Nephron (organoid): ENCODE data around the gene FOXO1.
A peak's percentile ranks its signal among the peaks of the same experiment; 100 is the strongest.

ENCODE experiments used
- H3K27ac Mint-ChIP-seq, 3 experiments: 2 replicates each; pipeline ENCODE4 v1.8.0; 2020; ENCODE audit warnings: mixed read lengths in 3 of 3, mild to moderate bottlenecking in 2 of 3, moderate library complexity in 1 of 3
- H3K27me3 Mint-ChIP-seq: 2 replicates; pipeline ENCODE4 v1.8.0; 2021; ENCODE audit warnings: low read depth, mild to moderate bottlenecking, moderate library complexity, mixed read lengths
- H3K36me3 Mint-ChIP-seq: 2 replicates; pipeline ENCODE4 v1.8.0; 2020; ENCODE audit warnings: low read depth, mixed read lengths
- H3K4me1 Mint-ChIP-seq: 2 replicates; pipeline ENCODE4 v1.8.0; 2020; ENCODE audit warnings: mixed read lengths
- H3K4me3 Mint-ChIP-seq, 3 experiments: 2 replicates each; pipeline ENCODE4 v1.8.0; 2020; ENCODE audit warnings: mild to moderate bottlenecking in 3 of 3, mixed read lengths in 3 of 3, moderate library complexity in 2 of 3
- H3K9me3 Mint-ChIP-seq: 2 replicates; pipeline ENCODE4 v1.8.0; 2020; ENCODE audit warnings: mixed read lengths
- TF ChIP-seq, protein P1 (sequence below), 3 experiments: fragments of 200-600 bp; sonication (generic); IDR thresholded peaks; one replicate each; pipeline ENCODE4 v1.5.0; 2021; ENCODE audit warnings: antibody characterized with exemption in 3 of 3; ENCODE audit not compliant: unreplicated experiment in 3 of 3

FOXO1 gene

DNA sequence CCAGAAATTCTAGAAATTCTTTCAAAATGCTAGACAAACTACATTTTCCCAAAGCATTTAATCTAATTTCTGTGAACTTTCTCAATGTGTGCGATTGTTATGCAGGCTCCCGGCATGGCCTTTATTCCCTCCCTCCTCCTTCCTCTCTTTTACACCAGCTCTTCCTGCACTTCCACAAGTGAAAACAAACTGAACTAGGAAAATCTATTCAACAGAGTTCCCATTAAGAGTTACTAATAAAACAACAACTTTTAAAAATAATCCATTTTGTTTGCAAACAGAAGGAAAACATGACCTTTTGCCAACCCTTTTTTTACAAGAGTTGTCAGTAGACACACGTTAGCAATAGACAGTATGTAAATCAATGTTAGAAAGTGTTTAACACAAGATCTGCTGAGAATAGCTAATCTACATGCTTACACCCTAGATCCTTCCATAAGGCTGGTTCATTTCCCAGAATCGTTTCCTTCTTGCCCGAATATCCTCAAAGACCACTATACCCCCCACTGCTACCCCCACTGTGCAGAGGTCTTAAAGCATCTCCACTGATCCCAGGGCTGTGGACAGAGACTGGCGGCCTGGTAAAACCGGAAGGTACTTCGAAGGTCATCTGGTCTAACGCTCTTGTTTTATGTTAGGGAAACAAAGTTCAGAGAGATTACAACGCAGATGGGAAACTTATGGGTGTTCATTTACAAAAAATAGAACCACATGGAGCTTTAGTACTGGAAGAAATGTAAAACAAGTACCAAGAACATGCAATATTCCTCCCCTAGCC is 98.0 kb downstream of the FOXO1 start:
- Mint-ChIP-seq H3K4me3 (no peak overlapping the region), H3K27ac (peak overlapping the region in 2 of 3 experiments; percentile 17 to 27)

DNA sequence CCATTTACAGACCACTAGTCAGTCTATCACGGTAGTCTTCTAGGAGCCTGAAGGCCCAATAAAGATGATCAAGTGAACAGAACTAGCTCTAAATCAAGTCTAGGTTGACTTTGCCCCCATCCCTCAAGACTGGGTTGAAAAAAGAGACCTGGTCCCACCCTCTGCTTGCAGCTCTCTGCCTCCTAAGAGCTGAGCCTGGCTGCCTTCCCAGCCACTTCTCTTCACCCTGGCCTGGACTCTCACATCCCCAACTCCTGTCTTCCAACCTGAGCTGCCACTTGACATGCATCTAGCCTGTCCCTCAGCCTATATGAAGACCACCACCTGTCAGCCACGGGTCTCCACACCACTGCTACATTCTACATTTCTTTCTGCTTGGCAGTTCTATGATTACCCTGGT is 99.6 kb downstream of the FOXO1 start:
- H3K4me1 Mint-ChIP-seq, result peaks cover 62% of the 10 kb centered on the region
- no peaks in the 10 kb centered on the region for H3K36me3 Mint-ChIP-seq
- TF ChIP-seq, protein P1, sequence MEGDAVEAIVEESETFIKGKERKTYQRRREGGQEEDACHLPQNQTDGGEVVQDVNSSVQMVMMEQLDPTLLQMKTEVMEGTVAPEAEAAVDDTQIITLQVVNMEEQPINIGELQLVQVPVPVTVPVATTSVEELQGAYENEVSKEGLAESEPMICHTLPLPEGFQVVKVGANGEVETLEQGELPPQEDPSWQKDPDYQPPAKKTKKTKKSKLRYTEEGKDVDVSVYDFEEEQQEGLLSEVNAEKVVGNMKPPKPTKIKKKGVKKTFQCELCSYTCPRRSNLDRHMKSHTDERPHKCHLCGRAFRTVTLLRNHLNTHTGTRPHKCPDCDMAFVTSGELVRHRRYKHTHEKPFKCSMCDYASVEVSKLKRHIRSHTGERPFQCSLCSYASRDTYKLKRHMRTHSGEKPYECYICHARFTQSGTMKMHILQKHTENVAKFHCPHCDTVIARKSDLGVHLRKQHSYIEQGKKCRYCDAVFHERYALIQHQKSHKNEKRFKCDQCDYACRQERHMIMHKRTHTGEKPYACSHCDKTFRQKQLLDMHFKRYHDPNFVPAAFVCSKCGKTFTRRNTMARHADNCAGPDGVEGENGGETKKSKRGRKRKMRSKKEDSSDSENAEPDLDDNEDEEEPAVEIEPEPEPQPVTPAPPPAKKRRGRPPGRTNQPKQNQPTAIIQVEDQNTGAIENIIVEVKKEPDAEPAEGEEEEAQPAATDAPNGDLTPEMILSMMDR (IDR thresholded peaks at IDR 0.05; ENCODE audit: unreplicated experiment in 3 of 3), result no peak
- H3K27me3 Mint-ChIP-seq, result peaks cover 6% of the 10 kb centered on the region
- H3K27ac Mint-ChIP-seq, result no peak overlapping the region
- no peaks in the 10 kb centered on the region for H3K9me3 Mint-ChIP-seq
- H3K4me3 Mint-ChIP-seq, result no peak overlapping the region

More for the DNA sequence above, 98.0 kb downstream of the FOXO1 start:
- H3K27me3 Mint-ChIP-seq, result peaks cover 6% of the 10 kb centered on the region
- no peaks in the 10 kb centered on the region for H3K9me3 Mint-ChIP-seq
- no peaks in the 10 kb centered on the region for H3K36me3 Mint-ChIP-seq
- TF ChIP-seq, protein P1 (IDR thresholded peaks at IDR 0.05; ENCODE audit: unreplicated experiment in 3 of 3), result no peak
- H3K4me1 Mint-ChIP-seq, result peaks cover 49% of the 10 kb centered on the region

DNA sequence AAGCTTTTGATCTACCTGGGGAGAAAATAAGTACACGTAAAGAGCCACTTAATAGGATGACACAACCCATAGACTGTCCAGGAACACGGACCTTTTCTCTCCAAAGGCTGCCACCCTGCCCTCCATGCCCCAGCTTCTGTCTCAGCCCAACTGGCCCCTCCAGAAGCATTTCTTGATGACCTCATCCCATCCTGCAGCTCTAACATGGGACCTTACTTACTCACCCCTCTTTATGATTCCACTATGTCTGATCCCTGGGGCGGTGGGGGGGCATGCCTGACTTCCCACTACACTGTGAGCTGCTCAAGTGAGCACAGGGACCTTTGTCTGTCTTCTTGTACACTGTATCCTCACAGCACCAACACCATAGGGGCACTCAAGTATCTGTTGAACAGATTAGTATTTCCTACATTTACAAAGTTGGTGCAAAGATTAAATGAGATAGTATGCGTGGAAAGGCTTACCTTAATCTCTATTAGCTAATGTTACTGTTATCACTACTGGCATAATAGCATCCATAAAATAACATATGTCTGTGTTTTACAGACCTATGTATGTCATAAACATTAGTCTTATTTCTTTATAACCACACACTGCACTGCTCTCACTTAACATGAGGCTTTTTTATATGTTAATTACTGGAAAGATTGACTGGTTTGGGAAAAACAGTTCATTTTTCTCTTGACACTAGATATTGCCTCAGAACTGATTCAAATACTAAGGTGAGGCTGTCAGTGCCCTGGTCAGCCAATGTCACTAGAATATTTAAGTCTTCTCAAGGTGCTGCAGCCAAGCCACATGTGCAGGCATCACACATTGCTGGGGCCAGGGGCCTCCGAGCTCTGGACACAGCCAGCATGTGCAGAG is 100.9 kb downstream of the FOXO1 start:
- Mint-ChIP-seq H3K36me3 (peaks cover 3% of the 10 kb centered on the region), H3K4me3 (no peak overlapping the region), H3K9me3 (no peaks in the 10 kb centered on the region), H3K27me3 (peaks cover 6% of the 10 kb centered on the region), H3K4me1 (peaks cover 67% of the 10 kb centered on the region), H3K27ac (no peak overlapping the region)
- TF ChIP-seq, protein P1 (IDR thresholded peaks at IDR 0.05; ENCODE audit: unreplicated experiment in 3 of 3), result no peak

DNA sequence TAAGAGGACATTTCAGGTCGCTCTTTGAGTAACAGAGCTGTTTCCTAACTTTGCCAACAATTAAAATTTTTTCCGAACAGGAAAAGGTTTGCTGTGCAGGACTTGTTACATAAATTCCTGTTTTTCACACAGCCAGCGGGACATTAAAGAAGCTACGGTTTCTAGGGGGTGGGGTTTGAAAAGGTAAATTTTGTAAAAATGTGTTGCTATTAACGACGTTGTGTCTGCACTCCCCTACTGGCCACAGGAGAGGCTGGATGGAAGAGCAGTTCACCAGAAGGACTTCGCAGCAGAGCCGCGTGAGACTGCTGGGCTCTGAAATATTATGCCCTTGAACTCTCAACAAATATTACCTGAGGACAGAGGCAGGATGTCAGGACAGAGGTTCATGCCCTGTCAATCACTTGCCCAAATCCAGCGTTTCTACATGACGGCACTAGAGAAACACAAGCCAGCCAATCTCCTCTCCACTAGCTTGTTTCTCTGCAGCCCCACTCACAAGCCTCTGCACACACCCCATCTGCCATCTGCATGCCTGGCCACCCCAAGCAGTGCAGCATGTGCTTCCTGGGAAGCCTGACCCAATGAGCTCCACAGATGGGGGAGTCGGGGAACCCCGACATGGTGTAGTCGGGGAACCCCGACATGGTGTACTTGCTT is 102.0 kb downstream of the FOXO1 start:
- Mint-ChIP-seq H3K9me3 (no peaks in the 10 kb centered on the region), H3K27ac (peak overlapping the region in 1 of 3 experiments; percentile 38), H3K4me1 (peaks cover 67% of the 10 kb centered on the region)

DNA sequence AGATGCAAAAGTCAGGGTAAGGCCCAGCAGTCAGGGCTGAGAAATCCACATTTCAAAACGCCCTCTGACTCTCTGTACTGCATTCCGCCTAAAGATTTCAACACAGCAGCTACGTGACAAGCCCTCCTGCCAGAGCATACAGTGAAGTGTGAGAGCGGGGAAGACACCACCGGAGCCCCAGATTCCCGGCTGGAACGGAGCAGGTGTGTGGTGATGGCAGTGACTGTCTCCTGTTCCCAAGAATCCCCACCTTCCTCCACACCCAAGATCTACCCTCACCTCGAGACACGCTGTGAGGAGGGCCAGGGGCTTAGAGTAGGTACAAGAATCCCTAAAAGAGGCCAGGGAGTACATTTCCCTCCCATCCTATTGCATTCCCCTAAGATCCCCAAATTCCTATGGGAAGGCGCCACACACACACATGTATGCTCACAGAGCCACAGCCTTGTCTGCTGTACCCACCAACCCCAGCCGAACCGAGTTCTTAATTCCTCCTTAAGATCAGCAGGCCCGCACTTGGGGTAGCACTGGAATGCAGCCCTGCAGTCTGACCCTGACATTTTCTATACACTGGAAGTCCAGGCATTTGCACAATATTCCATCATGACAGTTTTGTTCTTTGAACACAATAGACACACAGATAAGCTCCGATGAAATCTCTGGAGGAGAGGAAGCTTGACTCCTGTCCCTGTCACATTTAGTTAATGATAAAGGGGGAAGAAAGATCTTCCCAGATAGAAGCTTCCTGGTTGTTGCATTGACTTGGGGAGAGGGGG is 102.9 kb downstream of the FOXO1 start:
- Mint-ChIP-seq H3K4me3 (no peak overlapping the region), H3K4me1 (peaks cover 66% of the 10 kb centered on the region), H3K27ac (peak overlapping the region; percentile 27 to 38 (median 38)), H3K9me3 (no peaks in the 10 kb centered on the region), H3K36me3 (peaks cover 15% of the 10 kb centered on the region), H3K27me3 (peaks cover 6% of the 10 kb centered on the region)
- TF ChIP-seq, protein P1 (IDR thresholded peaks at IDR 0.05; ENCODE audit: unreplicated experiment in 3 of 3), result no peak

More for the DNA sequence above, 102.0 kb downstream of the FOXO1 start:
- peaks cover 10% of the 10 kb centered on the region for H3K36me3 Mint-ChIP-seq
- no peak overlapping the region for H3K4me3 Mint-ChIP-seq
- TF ChIP-seq, protein P1 (IDR thresholded peaks at IDR 0.05; ENCODE audit: unreplicated experiment in 3 of 3), result no peak
- H3K27me3 Mint-ChIP-seq, result peaks cover 6% of the 10 kb centered on the region
